Vagina (tissue), 2 donors: Measurements from ENCODE around the gene TSEN54.
A peak's percentile ranks its signal among the peaks of the same experiment; 100 is the strongest.

Source experiments
- CTCF ChIP-seq, 3 experiments: fragments of 450-650 bp in 2 of 3; fragments of 200-600 bp in 1 of 3; sonication (generic) in 1 of 3; IDR thresholded peaks; one replicate each; pipeline ENCODE4 v1.5.1; 2017 to 2019; ENCODE audit warnings: antibody characterized with exemption in 3 of 3, mild to moderate bottlenecking in 2 of 3, moderate library complexity in 2 of 3
- POLR2AphosphoS5 ChIP-seq, 2 donors: sonication (generic); formaldehyde crosslinking; IDR thresholded peaks; one replicate each; pipeline ENCODE4 v1.9.0; 2017; ENCODE audit warnings: antibody characterized with exemption in 2 of 2, mild to moderate bottlenecking in 2 of 2, low read depth in 1 of 2; ENCODE audit not compliant: insufficient read depth in 1 of 2

GRCh38 chr17:75515496-75516254 is 653 bp upstream of the TSEN54 start, which contains the start of gene CASKIN2:
- TF ChIP-seq CTCF (IDR thresholded peaks at IDR 0.05), result peak; percentile 74 to 96 (median 89)
- TF ChIP-seq POLR2AphosphoS5 (IDR thresholded peaks at IDR 0.05; ENCODE audit: insufficient read depth in 1 of 2, low read depth in 1 of 2), result peak; percentile 59 to 60
